ENCODE measurements around the gene MOK.
"Not testable (repeated sequence)": the region's sequence is repeated elsewhere in the genome, so short reads cannot be mapped to it uniquely, and the experiment has no call there.

The MOK gene

GRCh38 chr14:102262929-102263462 is 42.0 kb downstream of the MOK start:
- in situ Hi-C loops (cut with MboI; ENCODE audit: low sequenced_read_pairs), result no loop called here
- Histone ChIP-seq H3K4me3 (no peak overlapping the region), H3K4me1 (peaks cover 13% of the 10 kb centered on the region), H3K9me3 (no peaks in the 10 kb centered on the region), H3K27me3 (ENCODE audit: low read depth) (no peaks in the 10 kb centered on the region), H3K36me3 (replicated peaks) (no peaks in the 10 kb centered on the region)
- peak; percentile 62 to 78 for DNase-seq (ENCODE audit: low spot score in 2 of 2)

- in situ Hi-C loops (cut with MboI; ENCODE audit: low sequenced_read_pairs), result no loop called here
- no peaks in the 10 kb centered on the region for H3K36me3 ChIP-seq (replicated peaks)
Measured at GRCh38 chr14:102258136-102258535, 46.8 kb downstream of the MOK start.

GRCh38 chr14:102256716-102257115 is 48.2 kb downstream of the MOK start:
- DNase-seq (ENCODE audit: low spot score in 2 of 2), result no peak
- in situ Hi-C loops (cut with MboI; ENCODE audit: low sequenced_read_pairs), result no loop called here

More at GRCh38 chr14:102258136-102258535, 46.8 kb downstream of the MOK start:
- no peaks in the 10 kb centered on the region for H3K27me3 ChIP-seq (ENCODE audit: low read depth)
- H3K9me3 ChIP-seq, result no peaks in the 10 kb centered on the region
- DNase-seq (ENCODE audit: low spot score in 2 of 2), result no peak
- peaks cover 9% of the 10 kb centered on the region for H3K4me1 ChIP-seq
- H3K4me3 ChIP-seq, result no peak overlapping the region

GRCh38 chr14:102255401-102256190 is 49.4 kb downstream of the MOK start:
- no peak for DNase-seq (ENCODE audit: low spot score in 2 of 2)
- in situ Hi-C loops (cut with MboI; ENCODE audit: low sequenced_read_pairs), result no loop called here
- Histone ChIP-seq H3K4me3 (no peak overlapping the region), H3K36me3 (replicated peaks) (no peaks in the 10 kb centered on the region), H3K9me3 (no peaks in the 10 kb centered on the region), H3K4me1 (no peaks in the 10 kb centered on the region), H3K27me3 (ENCODE audit: low read depth) (no peaks in the 10 kb centered on the region)

More at GRCh38 chr14:102256716-102257115, 48.2 kb downstream of the MOK start:
- H3K9me3 ChIP-seq, result no peaks in the 10 kb centered on the region
- no peaks in the 10 kb centered on the region for H3K36me3 ChIP-seq (replicated peaks)
- no peak overlapping the region for H3K4me3 ChIP-seq
- H3K27me3 ChIP-seq (ENCODE audit: low read depth), result no peaks in the 10 kb centered on the region
- no peaks in the 10 kb centered on the region for H3K4me1 ChIP-seq

- H3K36me3 ChIP-seq (replicated peaks), result no peaks in the 10 kb centered on the region
- H3K4me1 ChIP-seq, result no peaks in the 10 kb centered on the region
- H3K27me3 ChIP-seq (ENCODE audit: low read depth), result no peaks in the 10 kb centered on the region
- no peak for DNase-seq (ENCODE audit: low spot score in 2 of 2)
- no peak overlapping the region for H3K4me3 ChIP-seq
- no peaks in the 10 kb centered on the region for H3K9me3 ChIP-seq
- in situ Hi-C loops (cut with MboI; ENCODE audit: low sequenced_read_pairs), result no loop called here
Measured at GRCh38 chr14:102252834-102253801, 51.8 kb downstream of the MOK start.

- in situ Hi-C loops (cut with MboI; ENCODE audit: low sequenced_read_pairs), result no loop called here
- Histone ChIP-seq H3K36me3 (replicated peaks) (no peaks in the 10 kb centered on the region), H3K9me3 (no peaks in the 10 kb centered on the region), H3K4me1 (no peaks in the 10 kb centered on the region), H3K4me3 (no peak overlapping the region), H3K27me3 (ENCODE audit: low read depth) (no peaks in the 10 kb centered on the region)
- no peak for DNase-seq (ENCODE audit: low spot score in 2 of 2)
Measured at GRCh38 chr14:102251161-102251560, 53.8 kb downstream of the MOK start.

- H3K4me1 ChIP-seq, result no peaks in the 10 kb centered on the region
- no peaks in the 10 kb centered on the region for H3K27me3 ChIP-seq (ENCODE audit: low read depth)
- H3K36me3 ChIP-seq (replicated peaks), result no peaks in the 10 kb centered on the region
- no peak for DNase-seq (ENCODE audit: low spot score in 2 of 2)
- no peak overlapping the region for H3K4me3 ChIP-seq
- in situ Hi-C loops (cut with MboI; ENCODE audit: low sequenced_read_pairs), result no loop called here
- no peaks in the 10 kb centered on the region for H3K9me3 ChIP-seq
Measured at GRCh38 chr14:102250636-102251035, 54.3 kb downstream of the MOK start.

- Histone ChIP-seq H3K4me3 (no peak overlapping the region), H3K9me3 (no peaks in the 10 kb centered on the region), H3K27me3 (ENCODE audit: low read depth) (no peaks in the 10 kb centered on the region), H3K4me1 (no peaks in the 10 kb centered on the region), H3K36me3 (replicated peaks) (no peaks in the 10 kb centered on the region)
- in situ Hi-C loops (cut with MboI; ENCODE audit: low sequenced_read_pairs), result no loop called here
- DNase-seq (ENCODE audit: low spot score in 2 of 2), result no peak
Measured at GRCh38 chr14:102249981-102250380, 55.0 kb downstream of the MOK start.

- no peaks in the 10 kb centered on the region for H3K9me3 ChIP-seq
- H3K4me1 ChIP-seq, result no peaks in the 10 kb centered on the region
- in situ Hi-C loops (cut with MboI; ENCODE audit: low sequenced_read_pairs), result no loop called here
- no peak for DNase-seq (ENCODE audit: low spot score in 2 of 2)
- no peaks in the 10 kb centered on the region for H3K36me3 ChIP-seq (replicated peaks)
- H3K27me3 ChIP-seq (ENCODE audit: low read depth), result no peaks in the 10 kb centered on the region
- H3K4me3 ChIP-seq, result no peak overlapping the region
Measured at GRCh38 chr14:102249041-102249440, 55.9 kb downstream of the MOK start.

GRCh38 chr14:102248121-102248520 is 56.8 kb downstream of the MOK start:
- DNase-seq (ENCODE audit: low spot score in 2 of 2), result no peak
- Histone ChIP-seq H3K4me3 (no peak overlapping the region), H3K36me3 (replicated peaks) (no peaks in the 10 kb centered on the region), H3K9me3 (no peaks in the 10 kb centered on the region), H3K27me3 (ENCODE audit: low read depth) (no peaks in the 10 kb centered on the region), H3K4me1 (no peaks in the 10 kb centered on the region)
- in situ Hi-C loops (cut with MboI; ENCODE audit: low sequenced_read_pairs), result no loop called here

- no peaks in the 10 kb centered on the region for H3K9me3 ChIP-seq
- in situ Hi-C loops (cut with MboI; ENCODE audit: low sequenced_read_pairs), result no loop called here
- H3K36me3 ChIP-seq (replicated peaks), result no peaks in the 10 kb centered on the region
- H3K4me1 ChIP-seq, result no peaks in the 10 kb centered on the region; the same call in 1 of the 2 replicates
- no peak overlapping the region for H3K4me3 ChIP-seq
- no peak for DNase-seq (ENCODE audit: low spot score in 2 of 2)
- no peaks in the 10 kb centered on the region for H3K27me3 ChIP-seq (ENCODE audit: low read depth)
Measured at GRCh38 chr14:102246071-102246470, 58.9 kb downstream of the MOK start.

- H3K4me1 ChIP-seq; H3K36me3 ChIP-seq (replicated peaks); H3K9me3 ChIP-seq; H3K4me3 ChIP-seq; in situ Hi-C loops (cut with MboI; ENCODE audit: low sequenced_read_pairs); H3K27me3 ChIP-seq (ENCODE audit: low read depth); DNase-seq (ENCODE audit: low spot score in 2 of 2): not testable (repeated sequence)
Measured at GRCh38 chr14:102243795-102244194, 61.2 kb downstream of the MOK start.

- in situ Hi-C loops (cut with MboI; ENCODE audit: low sequenced_read_pairs), result no loop called here
- no peaks in the 10 kb centered on the region for H3K36me3 ChIP-seq (replicated peaks)
- no peaks in the 10 kb centered on the region for H3K27me3 ChIP-seq (ENCODE audit: low read depth)
- peaks cover 4% of the 10 kb centered on the region for H3K4me1 ChIP-seq
- H3K4me3 ChIP-seq, result no peak overlapping the region
- no peaks in the 10 kb centered on the region for H3K9me3 ChIP-seq
- peak; percentile 48 to 66 for DNase-seq (ENCODE audit: low spot score in 2 of 2)
Measured at GRCh38 chr14:102241147-102241546, 63.8 kb downstream of the MOK start.

- H3K4me3 ChIP-seq; H3K9me3 ChIP-seq; H3K36me3 ChIP-seq (replicated peaks); DNase-seq (ENCODE audit: low spot score in 2 of 2); in situ Hi-C loops (cut with MboI; ENCODE audit: low sequenced_read_pairs); H3K4me1 ChIP-seq; H3K27me3 ChIP-seq (ENCODE audit: low read depth): not testable (repeated sequence)
Measured at GRCh38 chr14:102240481-102240880, 64.5 kb downstream of the MOK start.

Data from HAP-1 (cell line).